GM12878 (cell line): ENCODE data around the gene C16orf96. TPM values are rescaled to one million over a fixed set of nuclear protein-coding genes. Genes with fewer than 3 reads are reported as not detected.

Experiments used
- ATAC-seq: fragments of 200-7000 bp; cut with Tn5 transposase; 3 replicates; pipeline ENCODE4 v1.9.1; 2020; ENCODE audit warnings: mild to moderate bottlenecking, moderate library complexity
- BruUV-seq: library from RNA; stranded (reverse); fragments of 400-500 nt; replicated peaks from 2 replicates; lab custom pipeline; 2021; lab: Mats Ljungman, UMichigan
- CTCF ChIA-PET: fragments of 300-600 bp; sonication (Branson Sonifier 250); formaldehyde crosslinking; extraction: SDS; loops from one replicate; lab custom pipeline; 2021; ENCODE audit warnings: inconsistent platforms; lab: Yijun Ruan, JAX
- POLR2A ChIA-PET: fragments of 350-600 bp; formaldehyde crosslinking; extraction: SDS; loops from one replicate; lab custom pipeline; 2021; ENCODE audit warnings: inconsistent platforms; lab: Charles Lee
- RAD21 ChIA-PET: fragments of 300-600 bp; sonication (Branson Sonifier 250); formaldehyde crosslinking; loops from one replicate; lab custom pipeline; 2023; ENCODE audit warnings: antibody characterized with exemption; ENCODE audit not compliant: unreplicated experiment; lab: Charles Lee
- SMC1A ChIA-PET: fragments of 300-600 bp; sonication (Branson Sonifier 250); formaldehyde crosslinking; loops from one replicate; lab custom pipeline; 2023; ENCODE audit not compliant: unreplicated experiment, uncharacterized antibody; lab: Charles Lee
- DNase-seq: peaks from one replicate; pipeline ENCODE4 v3.0.0-alpha.2; 2011; ENCODE audit warnings: low read depth, low spot score
- FAIRE-seq: peaks from 3 replicates; lab custom pipeline; 2011; peaks lifted over from hg19 to GRCh38; lab: Jason Lieb, UNC
- H2AFZ ChIP-seq: 2 replicates; pipeline ENCODE4 v1.6.0; 2011; ENCODE audit warnings: low read depth, low read length, control low read depth; ENCODE audit not compliant: control insufficient read depth
- H3K27ac ChIP-seq: 2 replicates; pipeline ENCODE4 v1.5.1; 2011; ENCODE audit warnings: control low read depth; ENCODE audit not compliant: control insufficient read depth, insufficient read depth
- H3K27me3 ChIP-seq, 2 experiments: replicated peaks in 1 of 2; 2 replicates each; pipeline versions ENCODE4 v1.6.0 to v1.6.1; 2011; ENCODE audit warnings: low read length in 1 of 2; ENCODE audit not compliant: control insufficient read depth in 2 of 2, insufficient read depth in 2 of 2
- H3K36me3 ChIP-seq, 2 experiments: 2 replicates each; pipeline ENCODE4 v1.5.1; 2011; ENCODE audit warnings: low read length in 1 of 2; ENCODE audit not compliant: control insufficient read depth in 2 of 2, insufficient read depth in 2 of 2
- H3K4me1 ChIP-seq: 2 replicates; pipeline ENCODE4 v1.6.1; 2011; ENCODE audit warnings: mild to moderate bottlenecking, low read length, moderate library complexity, mixed read lengths; ENCODE audit not compliant: control insufficient read depth, insufficient read depth
- H3K4me2 ChIP-seq: 2 replicates; pipeline ENCODE4 v1.6.0; 2011; ENCODE audit warnings: control low read depth; ENCODE audit not compliant: control insufficient read depth, insufficient read depth
- H3K4me3 ChIP-seq: fragments of 200-600 bp; sonication (generic); 2 replicates; pipeline ENCODE4 v1.5.1; 2016
- H3K79me2 ChIP-seq: 2 replicates; pipeline ENCODE4 v1.6.0; 2011; ENCODE audit warnings: low read length; ENCODE audit not compliant: control insufficient read depth, insufficient read depth
- H3K9ac ChIP-seq: 2 replicates; pipeline ENCODE4 v1.8.0; 2011; ENCODE audit warnings: low read length, control low read depth, mixed read lengths; ENCODE audit not compliant: control insufficient read depth, insufficient read depth
- H3K9me3 ChIP-seq: replicated peaks from 3 replicates; pipeline ENCODE4 v1.5.1; 2011; ENCODE audit warnings: mild to moderate bottlenecking, low read length; ENCODE audit not compliant: control insufficient read depth, insufficient read depth
- H4K20me1 ChIP-seq: 2 replicates; pipeline ENCODE4 v1.6.0; 2011; ENCODE audit not compliant: control insufficient read depth, insufficient read depth
- CHD4 ChIP-seq: fragments of 200-600 bp; sonication (generic); IDR thresholded peaks from 2 replicates; pipeline ENCODE4 v1.6.1; 2016; ENCODE audit warnings: mild to moderate bottlenecking
- CREM ChIP-seq: IDR thresholded peaks from 2 replicates; pipeline ENCODE4 v1.6.1; 2014; ENCODE audit warnings: antibody characterized with exemption, low read depth
- CTCF ChIP-seq, 3 experiments: IDR thresholded peaks in 2 of 3; conservative IDR thresholded peaks in 1 of 3; 2 replicates each; pipeline ENCODE4 v1.5.1; 2011; ENCODE audit warnings: low read depth in 3 of 3, low read length in 3 of 3, mild to moderate bottlenecking in 3 of 3, control low read depth in 2 of 3, moderate library complexity in 2 of 3, inconsistent platforms in 1 of 3, mixed read lengths in 1 of 3; ENCODE audit not compliant: control insufficient read depth in 2 of 3, insufficient read depth in 1 of 3; ENCODE audit errors: extremely low read depth in 1 of 3
- ESRRA ChIP-seq: IDR thresholded peaks from 2 replicates; pipeline ENCODE4 v1.6.1; 2012; ENCODE audit warnings: mild to moderate bottlenecking, low read length, improper control_type of control experiment
- EZH2 ChIP-seq: IDR thresholded peaks from 2 replicates; pipeline ENCODE4 v1.6.1; 2012; ENCODE audit warnings: low read depth, mild to moderate bottlenecking, control low read depth, inconsistent platforms, low read length, borderline replicate concordance; ENCODE audit not compliant: control insufficient read depth
- FOXM1 ChIP-seq: IDR thresholded peaks from 2 replicates; pipeline ENCODE4 v1.6.1; 2012; ENCODE audit warnings: low read depth, mild to moderate bottlenecking, inconsistent platforms, low read length, moderate library complexity
- HDAC6 ChIP-seq: fragments of 200-600 bp; sonication (generic); IDR thresholded peaks from one replicate; pipeline ENCODE4 v1.8.0; 2017; ENCODE audit warnings: antibody characterized with exemption; ENCODE audit not compliant: unreplicated experiment
- PAX8 ChIP-seq: fragments of 450-650 bp; IDR thresholded peaks from 2 replicates; pipeline ENCODE4 v1.6.1; 2017; ENCODE audit warnings: mild to moderate bottlenecking, moderate library complexity
- PBX3 ChIP-seq: IDR thresholded peaks from 2 replicates; pipeline ENCODE4 v1.6.1; 2011; ENCODE audit warnings: mild to moderate bottlenecking, low read depth, low read length, moderate library complexity; ENCODE audit not compliant: insufficient replicate concordance
- SKIL ChIP-seq: fragments of 450-650 bp; IDR thresholded peaks from 2 replicates; pipeline ENCODE4 v1.6.1; 2017; ENCODE audit warnings: mild to moderate bottlenecking, low read depth, inconsistent platforms; ENCODE audit not compliant: poor library complexity, severe bottlenecking
- SMAD1 ChIP-seq: fragments of 450-650 bp; IDR thresholded peaks from 2 replicates; pipeline ENCODE4 v1.6.1; 2018; ENCODE audit warnings: mild to moderate bottlenecking, low read depth; ENCODE audit not compliant: partially characterized antibody
- SREBF2 ChIP-seq: IDR thresholded peaks from 2 replicates; pipeline ENCODE4 v1.6.1; 2012; ENCODE audit warnings: mild to moderate bottlenecking, low read length
- TCF3 ChIP-seq: IDR thresholded peaks from 2 replicates; pipeline ENCODE4 v1.6.1; 2012; ENCODE audit warnings: low read depth, mild to moderate bottlenecking, low read length, borderline replicate concordance; ENCODE audit not compliant: insufficient read depth
- TCF7 ChIP-seq: IDR thresholded peaks from 2 replicates; pipeline ENCODE4 v1.6.1; 2014; ENCODE audit warnings: antibody characterized with exemption, borderline replicate concordance
- YBX1 ChIP-seq: fragments of 450-650 bp; IDR thresholded peaks from 2 replicates; pipeline ENCODE4 v1.6.1; 2016; ENCODE audit warnings: antibody characterized with exemption
- WGBS: methylation state at CpG from one replicate; pipeline ENCODE4 v1.1.6; 2016; ENCODE audit warnings: low lambda C conversion rate; ENCODE audit not compliant: insufficient replicate concordance, insufficient coverage; ENCODE audit errors: missing lambda C conversion rate; 5-methylcytosine and 5-hydroxymethylcytosine counted together
- in situ Hi-C: fragments of 300-500 bp; cut with MboI; formaldehyde crosslinking; loops from 9 replicates; pipeline ENCODE4 v1.14.3; 2018; ENCODE audit warnings: mixed read lengths
- intact Hi-C: fragments of 100-400 bp; cut with micrococcal nuclease; formaldehyde crosslinking; loops from one replicate; pipeline ENCODE4 v1.14.2; 2022; ENCODE audit not compliant: unreplicated experiment
- polyA plus RNA-seq, 11 experiments: library from polyadenylated mRNA; depleted of rRNA in 4 of 11; unstranded in 6 of 11; stranded (reverse) in 5 of 11; fragments of >200 nt; fragmentation: Nextera tagmentation in 4 of 11; fragmentation: Illumina TruSeq in 1 of 11; extraction: Ambion mirVana in 4 of 11; extraction: Trizol in 1 of 11; gene quantifications; 1 replicate in 1 of 11; 2 replicates in 10 of 11; pipeline versions ENCODE4 v1.2.1 to v1.2.3, GENCODE V29; 2011 to 2016; ENCODE audit warnings: inconsistent platforms in 2 of 11, missing spikeins in 2 of 11, low read depth in 1 of 11
- total RNA-seq, 4 experiments: library from RNA; depleted of rRNA in 3 of 4; stranded (reverse); fragments of >200 nt in 3 of 4; fragmentation: Illumina TruSeq in 1 of 4; extraction: Trizol in 1 of 4; gene quantifications; 2 replicates each; pipeline versions ENCODE4 v1.2.1 to v1.2.3, GENCODE V29; 2013 to 2021
- TF ChIP-seq, protein P1 (sequence below): IDR thresholded peaks from 2 replicates; pipeline ENCODE4 v1.6.1; 2011; ENCODE audit warnings: borderline replicate concordance, low read depth, mild to moderate bottlenecking, moderate library complexity, low read length; ENCODE audit not compliant: insufficient read depth, poor library complexity, severe bottlenecking

The C16orf96 gene
- total and polyA plus RNA-seq, 10 of the 15 experiments (the other 5 are each of a cell fraction or from before 2014, with no cell fraction given), result 0.01 to 0.08 (median 0.01) TPM; not detected in 7

- no peak for DNase-seq
- WGBS, result 37% methylated on average over 5 of the region's 6 CpGs
- in situ Hi-C loops, result no loop called here
- Histone ChIP-seq H4K20me1 (no peaks in the 10 kb centered on the region), H3K4me2 (no peak overlapping the region), H3K9ac (no peak overlapping the region), H3K36me3 (no peaks in the 10 kb centered on the region)
- TF ChIP-seq SMAD1 (no peak), FOXM1 (no peak), PBX3 (no peak), TCF3 (no peak), CHD4 (no peak), SKIL (no peak), TCF7 (no peak), EZH2 (no peak), CTCF (IDR thresholded peaks at IDR 0.05 in 2 of 3, conservative IDR thresholded peaks at IDR 0.05 in 1 of 3; ENCODE audit: control insufficient read depth in 2 of 3, extremely low read depth in 1 of 3, insufficient read depth in 1 of 3, low read depth in 3 of 3, low read length in 3 of 3) (no peak), PAX8 (no peak), ESRRA (no peak), YBX1 (no peak), CREM (no peak), HDAC6 (no peak), SREBF2 (no peak)
- TF ChIP-seq, protein P1, sequence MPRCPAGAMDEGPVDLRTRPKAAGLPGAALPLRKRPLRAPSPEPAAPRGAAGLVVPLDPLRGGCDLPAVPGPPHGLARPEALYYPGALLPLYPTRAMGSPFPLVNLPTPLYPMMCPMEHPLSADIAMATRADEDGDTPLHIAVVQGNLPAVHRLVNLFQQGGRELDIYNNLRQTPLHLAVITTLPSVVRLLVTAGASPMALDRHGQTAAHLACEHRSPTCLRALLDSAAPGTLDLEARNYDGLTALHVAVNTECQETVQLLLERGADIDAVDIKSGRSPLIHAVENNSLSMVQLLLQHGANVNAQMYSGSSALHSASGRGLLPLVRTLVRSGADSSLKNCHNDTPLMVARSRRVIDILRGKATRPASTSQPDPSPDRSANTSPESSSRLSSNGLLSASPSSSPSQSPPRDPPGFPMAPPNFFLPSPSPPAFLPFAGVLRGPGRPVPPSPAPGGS, result no peak
- TF ChIP-seq, all 136 proteins: peak for 0
- Histone ChIP-seq H3K27ac (no peak overlapping the region), H3K4me3 (no peak overlapping the region), H3K4me1 (no peaks in the 10 kb centered on the region), H3K9me3 (no peaks in the 10 kb centered on the region), H3K27me3 (no peaks in the 10 kb centered on the region; a peak in 1 of 4 replicates), H3K79me2 (no peaks in the 10 kb centered on the region), H2AFZ (no peak overlapping the region)
- ChIA-PET CTCF (no interaction called here), RAD21 (no interaction called here), POLR2A (no interaction called here), SMC1A (no interaction called here)
- ATAC-seq (no peak), FAIRE-seq (no peak)
- intact Hi-C loops, result no loop called here
- no TSS peak for BruUV-seq
Measured at GRCh38 chr16:4601864-4602186, 45.7 kb downstream of the C16orf96 start.
